Subcutaneous adipose tissue (tissue), 4 donors: Measurements from ENCODE around the gene TMEM39A. TPM values are rescaled to one million over a fixed set of nuclear protein-coding genes. Genes with fewer than 3 reads are reported as not detected.

Experiments
- CTCF ChIP-seq: fragments of 450-650 bp; IDR thresholded peaks from one replicate; pipeline ENCODE4 v1.5.1; 2016; ENCODE audit warnings: low read depth, mild to moderate bottlenecking, control low read depth, antibody characterized with exemption, moderate library complexity
- total RNA-seq, 4 donors: library from RNA; depleted of rRNA; stranded (reverse); fragments of >200 nt; gene quantifications; one replicate each; pipeline ENCODE4 v1.1.0, GENCODE V29; 2016

The TMEM39A gene
- total RNA-seq, 4 donors from 2014 or later, result 19.6 to 33.3 (median 30.0) TPM

DNA sequence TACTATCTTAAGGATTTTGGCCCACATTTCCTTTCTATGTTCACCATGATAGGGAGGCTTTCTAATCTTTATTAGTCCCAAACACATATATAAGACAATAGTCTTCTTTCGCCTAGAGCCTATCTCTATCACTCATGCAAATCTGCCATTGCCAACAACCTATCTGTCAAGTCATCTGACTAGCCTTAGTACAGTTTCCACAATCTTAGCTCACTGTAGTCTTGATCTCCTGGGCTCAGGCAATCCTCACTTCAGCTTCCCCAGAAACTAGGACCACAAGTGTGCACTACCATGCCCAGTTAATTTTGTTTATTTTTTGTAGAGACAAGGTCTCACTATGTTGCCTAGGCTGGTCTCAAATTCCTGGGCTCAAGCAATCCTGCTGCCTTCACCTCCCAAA, 6.9 kb downstream of the TMEM39A start:
- no peak for TF ChIP-seq CTCF

- TF ChIP-seq CTCF, result no peak
Observed at GRCh38 chr3:119453822-119454221, 9.6 kb downstream of the TMEM39A start.

GRCh38 chr3:119444590-119444989, 18.8 kb downstream of the TMEM39A start:
- TF ChIP-seq CTCF, result no peak

DNA sequence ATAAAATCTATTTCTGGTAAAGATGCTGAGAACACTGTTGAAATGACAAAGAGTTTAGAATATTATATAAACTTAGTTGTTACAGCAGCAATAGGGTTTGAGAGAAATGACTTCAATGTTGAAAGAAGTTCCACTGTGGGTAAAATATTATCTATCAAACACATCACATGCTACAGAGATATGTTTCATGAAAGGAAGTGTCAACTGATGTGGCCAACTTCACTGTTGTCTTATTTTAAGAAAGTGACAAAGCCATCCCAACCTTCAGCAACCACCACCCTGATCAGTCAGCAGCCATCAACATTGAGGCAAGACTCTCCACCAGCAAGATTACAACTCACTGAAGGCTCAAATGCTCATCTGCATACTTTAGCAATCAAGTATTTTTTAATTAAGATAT, 20.2 kb downstream of the TMEM39A start:
- no peak for TF ChIP-seq CTCF

- TF ChIP-seq CTCF, result no peak
Observed at GRCh38 chr3:119437691-119438258, 25.6 kb downstream of the TMEM39A start.

- no peak for TF ChIP-seq CTCF
Observed at GRCh38 chr3:119436977-119437376, 26.4 kb downstream of the TMEM39A start.

GRCh38 chr3:119434703-119435102, 28.7 kb downstream of the TMEM39A start:
- TF ChIP-seq CTCF, result no peak
